ENCODE data around the gene METAP1. TPM values are rescaled to one million over a fixed set of nuclear protein-coding genes. Genes with fewer than 3 reads are reported as not detected.

METAP1 gene
- total and polyA plus RNA-seq, 2 of the 4 experiments (the other 2 are of a cell fraction), result 43.7 to 47.9 TPM

DNA sequence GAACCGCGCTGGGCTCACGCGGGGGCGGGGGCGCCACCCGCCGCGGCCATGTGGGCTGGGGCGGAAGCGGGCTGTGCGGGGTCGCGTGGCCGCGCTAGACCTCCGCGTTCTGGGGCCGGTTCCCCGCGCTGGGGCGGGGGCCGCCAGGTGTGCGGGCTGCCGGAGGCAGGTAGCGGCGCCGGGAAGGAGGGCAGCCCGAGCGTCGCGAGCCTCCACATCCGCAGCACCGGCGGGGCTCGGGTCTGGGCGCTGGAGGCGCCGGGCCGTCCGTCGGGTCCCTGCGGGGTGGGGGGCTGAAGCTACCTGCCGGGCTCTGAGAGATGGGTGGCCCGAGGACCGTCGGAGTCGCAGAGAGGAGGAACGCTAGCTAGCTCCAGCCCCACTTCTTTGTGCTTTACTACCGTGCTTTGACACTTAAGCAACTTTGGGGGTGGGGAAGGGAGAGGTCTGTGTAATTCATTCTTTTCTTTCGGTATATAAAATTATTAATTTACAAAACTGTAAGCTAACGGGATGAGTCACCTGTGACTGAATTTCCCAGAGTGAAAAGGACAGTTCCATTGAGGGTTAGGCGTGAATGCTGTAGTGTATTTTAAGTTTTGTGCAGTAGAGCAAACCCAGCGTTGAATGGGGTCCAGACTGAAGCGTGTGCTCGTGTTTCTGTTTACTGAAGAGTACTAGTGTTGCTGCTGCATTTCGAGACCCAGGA, 689 bp downstream of the METAP1 start:
- Histone ChIP-seq H3K4me2 (ENCODE audit: low read depth, low read length) (peak overlapping the region; percentile 84), H3K14ac (replicated peaks; ENCODE audit: low read depth, low read length) (peak overlapping the region; percentile 16), H3K79me1 (ENCODE audit: low read depth in 1 of 2, low read length in 2 of 2) (peaks cover 11 to 22% of the 10 kb centered on the region in 2 experiments; a peak in 3 of 4 replicates), H2BK5ac (ENCODE audit: low read depth, low read length, poor library complexity, severe bottlenecking) (peak overlapping the region; percentile 94), H3K27ac (ENCODE audit: insufficient read depth, low read length) (peak overlapping the region; percentile 98), H4K8ac (ENCODE audit: low read depth in 2 of 2, low read length in 2 of 2) (peak overlapping the region in 1 of 2 experiments; percentile 69; a peak in 2 of 4 replicates), H2AFZ (replicated peaks; ENCODE audit: low read length, poor library complexity) (peak overlapping the region; percentile 99), H4K20me1 (ENCODE audit: insufficient read depth, low read length) (peaks cover 14% of the 10 kb centered on the region), H2BK120ac (ENCODE audit: low read depth, low read length) (no peak overlapping the region), H2AK9ac (replicated peaks; ENCODE audit: low read depth, low read length, poor library complexity) (peak overlapping the region; percentile 91), H4K5ac (ENCODE audit: low read depth, low read length) (no peak overlapping the region), H3K27me3 (ENCODE audit: control insufficient read depth, insufficient read depth, low read length) (no peaks in the 10 kb centered on the region), H3K23ac (ENCODE audit: low read depth, low read length) (peak overlapping the region; percentile 62), H3K4ac (ENCODE audit: low read depth, low read length) (no peak overlapping the region), H3K18ac (ENCODE audit: low read depth, low read length) (no peak overlapping the region), H3K56ac (ENCODE audit: extremely low read depth, insufficient read depth, low read length) (peak overlapping the region; percentile 44; the same call in 1 of the 2 replicates), H3K9ac (ENCODE audit: low read depth, low read length) (peak overlapping the region; percentile 94), H4K91ac (ENCODE audit: insufficient read depth, low read depth, low read length) (no peak overlapping the region), H3K9me3 (ENCODE audit: control insufficient read depth, insufficient read depth, low read length) (no peaks in the 10 kb centered on the region), H2BK20ac (ENCODE audit: low read depth, low read length) (no peak overlapping the region), H3K4me1 (ENCODE audit: control insufficient read depth, insufficient read depth, low read length) (no peaks in the 10 kb centered on the region), H3K36me3 (ENCODE audit: control insufficient read depth, insufficient read depth, low read length) (no peaks in the 10 kb centered on the region), H3K4me3 (ENCODE audit: insufficient read depth, low read depth, low read length) (peak overlapping the region; percentile 98), H3K9me1 (ENCODE audit: insufficient read depth, low read length) (peaks cover 2% of the 10 kb centered on the region; the same call in 1 of the 2 replicates), H2BK15ac (ENCODE audit: low read depth, low read length) (no peak overlapping the region), H2AK5ac (ENCODE audit: low read depth, low read length) (peak overlapping the region; percentile 49; the same call in 1 of the 2 replicates)
- dilution Hi-C loops (cut with HindIII; ENCODE audit: low sequenced_read_pairs, unreplicated experiment) (no loop called here), intact Hi-C loops (cut with micrococcal nuclease) (loop anchor here (1.0 to 5.0 kb wide), 2 partner anchors 339 to 408 kb away; partner anchors contain the start of gene TSPAN5), in situ Hi-C loops (cut with MboI; ENCODE audit: low sequenced_read_pairs) (no loop called here)
- DNase-seq (peak; percentile 55), ATAC-seq (ENCODE audit: low read depth) (no peak)
- ChIA-PET POLR2A (ENCODE audit: unreplicated experiment) (no interaction called here), CTCF (interaction anchor here (1.0 to 1.4 kb wide), 2 partner anchors 10 to 66 kb away, joined by 3 to 5 read pairs; no protein-coding TSS in a partner anchor)
- 3% methylated on average over 16 of the region's 57 CpGs; no CpG with 5 or more reads in 1 of the 2 experiments for WGBS, 2 experiments (ENCODE audit: extremely low coverage in 2 of 2, insufficient read length in 1 of 2)
- TF ChIP-seq RCOR1 (IDR thresholded peaks at IDR 0.05; ENCODE audit: insufficient replicate concordance, low read length), result no peak
- TF ChIP-seq FOS (IDR thresholded peaks at IDR 0.05; ENCODE audit: low read depth, low read length), result 0 out of 2 replicates have a peak, but pooled peaks have one; percentile 13
- TF ChIP-seq, protein P1, sequence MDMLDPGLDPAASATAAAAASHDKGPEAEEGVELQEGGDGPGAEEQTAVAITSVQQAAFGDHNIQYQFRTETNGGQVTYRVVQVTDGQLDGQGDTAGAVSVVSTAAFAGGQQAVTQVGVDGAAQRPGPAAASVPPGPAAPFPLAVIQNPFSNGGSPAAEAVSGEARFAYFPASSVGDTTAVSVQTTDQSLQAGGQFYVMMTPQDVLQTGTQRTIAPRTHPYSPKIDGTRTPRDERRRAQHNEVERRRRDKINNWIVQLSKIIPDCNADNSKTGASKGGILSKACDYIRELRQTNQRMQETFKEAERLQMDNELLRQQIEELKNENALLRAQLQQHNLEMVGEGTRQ (IDR thresholded peaks at IDR 0.05; ENCODE audit: low read depth, low read length), result no peak
- TF ChIP-seq MXI1 (IDR thresholded peaks at IDR 0.05; ENCODE audit: borderline replicate concordance, low read depth, low read length), result peak; percentile 49; the same call in 1 of the 2 replicates
- no peak for TF ChIP-seq MAZ (IDR thresholded peaks at IDR 0.05; ENCODE audit: borderline replicate concordance, low read depth, low read length)
- TF ChIP-seq MAFK (IDR thresholded peaks at IDR 0.05; ENCODE audit: low read depth, low read length), result no peak
- no peak for TF ChIP-seq RFX5 (IDR thresholded peaks at IDR 0.05; ENCODE audit: low read depth, low read length)
- TF ChIP-seq CEBPB (IDR thresholded peaks at IDR 0.05; ENCODE audit: low read depth, low read length), result peak; percentile 9; the same call in 1 of the 2 replicates
- no TSS peak for BruUV-seq (replicated peaks)
